ENCODE results near the gene SMTNL1.
A peak's percentile ranks its signal among the peaks of the same experiment; 100 is the strongest.

SMTNL1 gene

GRCh38 chr11:57545883-57546282, 8.5 kb downstream of the SMTNL1 start:
- no peak for DNase-seq
- TF ChIP-seq GATA1 (IDR thresholded peaks at IDR 0.05; ENCODE audit: low read depth, low read length) (no peak), POLR2A (IDR thresholded peaks at IDR 0.05; ENCODE audit: low read length) (no peak)

- TF ChIP-seq GATA1 (IDR thresholded peaks at IDR 0.05; ENCODE audit: low read depth, low read length) (no peak), POLR2A (IDR thresholded peaks at IDR 0.05; ENCODE audit: low read length) (no peak)
Observed at GRCh38 chr11:57546451-57546850, 9.1 kb downstream of the SMTNL1 start.

GRCh38 chr11:57546869-57547475, 9.6 kb downstream of the SMTNL1 start:
- TF ChIP-seq POLR2A (IDR thresholded peaks at IDR 0.05; ENCODE audit: low read length): no peak
- TF ChIP-seq GATA1 (IDR thresholded peaks at IDR 0.05; ENCODE audit: low read depth, low read length): no peak
- DNase-seq: peak; percentile 20 to 26

More at GRCh38 chr11:57546451-57546850, 9.1 kb downstream of the SMTNL1 start:
- no peak for DNase-seq

GRCh38 chr11:57547854-57548377, 10.5 kb downstream of the SMTNL1 start:
- DNase-seq: no peak
- no peak for TF ChIP-seq GATA1 (IDR thresholded peaks at IDR 0.05; ENCODE audit: low read depth, low read length)
- TF ChIP-seq POLR2A (IDR thresholded peaks at IDR 0.05; ENCODE audit: low read length): no peak

GRCh38 chr11:57549983-57550382, 12.6 kb downstream of the SMTNL1 start:
- no peak for DNase-seq
- TF ChIP-seq POLR2A (IDR thresholded peaks at IDR 0.05; ENCODE audit: low read length): no peak
- TF ChIP-seq GATA1 (IDR thresholded peaks at IDR 0.05; ENCODE audit: low read depth, low read length): no peak

GRCh38 chr11:57551941-57552340, 14.5 kb downstream of the SMTNL1 start:
- no peak for DNase-seq
- TF ChIP-seq GATA1 (IDR thresholded peaks at IDR 0.05; ENCODE audit: low read depth, low read length) (no peak), POLR2A (IDR thresholded peaks at IDR 0.05; ENCODE audit: low read length) (no peak)

- DNase-seq: peak; percentile 15 to 26
- TF ChIP-seq GATA1 (IDR thresholded peaks at IDR 0.05; ENCODE audit: low read depth, low read length) (no peak), POLR2A (IDR thresholded peaks at IDR 0.05; ENCODE audit: low read length) (no peak)
Observed at GRCh38 chr11:57552479-57552878, 15.1 kb downstream of the SMTNL1 start.

GRCh38 chr11:57555393-57555792, 18.0 kb downstream of the SMTNL1 start:
- TF ChIP-seq POLR2A (IDR thresholded peaks at IDR 0.05; ENCODE audit: low read length): no peak
- no peak for TF ChIP-seq GATA1 (IDR thresholded peaks at IDR 0.05; ENCODE audit: low read depth, low read length)
- no peak for DNase-seq

- DNase-seq: no peak
- TF ChIP-seq POLR2A (IDR thresholded peaks at IDR 0.05; ENCODE audit: low read length) (no peak), GATA1 (IDR thresholded peaks at IDR 0.05; ENCODE audit: low read depth, low read length) (no peak)
Observed at GRCh38 chr11:57556041-57556440, 18.6 kb downstream of the SMTNL1 start.

GRCh38 chr11:57560146-57560545, 22.8 kb downstream of the SMTNL1 start:
- DNase-seq: no peak
- no peak for TF ChIP-seq POLR2A (IDR thresholded peaks at IDR 0.05; ENCODE audit: low read length)
- no peak for TF ChIP-seq GATA1 (IDR thresholded peaks at IDR 0.05; ENCODE audit: low read depth, low read length)

GRCh38 chr11:57562596-57562995, 25.2 kb downstream of the SMTNL1 start:
- DNase-seq: peak; percentile 17 to 20
- no peak for TF ChIP-seq GATA1 (IDR thresholded peaks at IDR 0.05; ENCODE audit: low read depth, low read length)
- TF ChIP-seq POLR2A (IDR thresholded peaks at IDR 0.05; ENCODE audit: low read length): no peak

- no peak for TF ChIP-seq POLR2A (IDR thresholded peaks at IDR 0.05; ENCODE audit: low read length)
- no peak for TF ChIP-seq GATA1 (IDR thresholded peaks at IDR 0.05; ENCODE audit: low read depth, low read length)
- DNase-seq: peak; percentile 72 to 78
Observed at GRCh38 chr11:57566005-57566904, 28.9 kb downstream of the SMTNL1 start.

GRCh38 chr11:57566905-57567514, 29.6 kb downstream of the SMTNL1 start:
- no peak for TF ChIP-seq GATA1 (IDR thresholded peaks at IDR 0.05; ENCODE audit: low read depth, low read length)
- no peak for TF ChIP-seq POLR2A (IDR thresholded peaks at IDR 0.05; ENCODE audit: low read length)
- peak; percentile 63 to 73 for DNase-seq

All from erythroblast (primary cell).